ENCODE data around the gene LINC01488. TPM values are rescaled to one million over a fixed set of nuclear protein-coding genes. Genes with fewer than 3 reads are reported as not detected.

LINC01488 gene
- total RNA-seq, 4 donors from 2014 or later, result not detected

DNA sequence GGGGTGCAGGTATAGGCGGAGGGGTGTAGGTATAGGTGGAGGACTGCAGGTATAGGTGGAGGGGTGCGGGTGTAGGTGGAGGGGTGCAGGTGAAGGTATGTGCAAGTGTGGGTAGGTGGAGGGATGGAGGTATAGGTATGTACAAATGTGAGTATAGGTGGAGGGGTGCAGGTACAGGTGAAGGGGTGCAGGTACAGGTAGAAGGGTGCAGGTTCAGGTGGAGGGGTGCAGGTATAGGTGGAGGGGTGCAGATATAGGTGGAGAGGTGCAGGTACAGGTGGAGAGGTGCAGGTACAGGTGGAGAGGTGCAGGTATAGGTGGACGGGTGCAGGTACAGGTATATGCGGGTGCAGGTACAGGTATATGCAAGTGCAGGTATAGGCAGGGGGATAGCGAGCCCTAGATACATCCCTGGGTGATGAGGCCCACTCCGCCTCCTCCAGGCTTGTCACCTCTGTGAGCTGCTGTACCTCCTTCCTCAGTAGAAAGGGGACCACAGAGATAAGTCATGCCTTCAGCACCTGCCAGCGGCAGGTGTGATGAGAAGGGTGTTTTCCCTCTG is 17.2 kb downstream of the LINC01488 start:
- TF ChIP-seq, protein P1, sequence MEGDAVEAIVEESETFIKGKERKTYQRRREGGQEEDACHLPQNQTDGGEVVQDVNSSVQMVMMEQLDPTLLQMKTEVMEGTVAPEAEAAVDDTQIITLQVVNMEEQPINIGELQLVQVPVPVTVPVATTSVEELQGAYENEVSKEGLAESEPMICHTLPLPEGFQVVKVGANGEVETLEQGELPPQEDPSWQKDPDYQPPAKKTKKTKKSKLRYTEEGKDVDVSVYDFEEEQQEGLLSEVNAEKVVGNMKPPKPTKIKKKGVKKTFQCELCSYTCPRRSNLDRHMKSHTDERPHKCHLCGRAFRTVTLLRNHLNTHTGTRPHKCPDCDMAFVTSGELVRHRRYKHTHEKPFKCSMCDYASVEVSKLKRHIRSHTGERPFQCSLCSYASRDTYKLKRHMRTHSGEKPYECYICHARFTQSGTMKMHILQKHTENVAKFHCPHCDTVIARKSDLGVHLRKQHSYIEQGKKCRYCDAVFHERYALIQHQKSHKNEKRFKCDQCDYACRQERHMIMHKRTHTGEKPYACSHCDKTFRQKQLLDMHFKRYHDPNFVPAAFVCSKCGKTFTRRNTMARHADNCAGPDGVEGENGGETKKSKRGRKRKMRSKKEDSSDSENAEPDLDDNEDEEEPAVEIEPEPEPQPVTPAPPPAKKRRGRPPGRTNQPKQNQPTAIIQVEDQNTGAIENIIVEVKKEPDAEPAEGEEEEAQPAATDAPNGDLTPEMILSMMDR (IDR thresholded peaks at IDR 0.05; ENCODE audit: low read depth), result no peak

DNA sequence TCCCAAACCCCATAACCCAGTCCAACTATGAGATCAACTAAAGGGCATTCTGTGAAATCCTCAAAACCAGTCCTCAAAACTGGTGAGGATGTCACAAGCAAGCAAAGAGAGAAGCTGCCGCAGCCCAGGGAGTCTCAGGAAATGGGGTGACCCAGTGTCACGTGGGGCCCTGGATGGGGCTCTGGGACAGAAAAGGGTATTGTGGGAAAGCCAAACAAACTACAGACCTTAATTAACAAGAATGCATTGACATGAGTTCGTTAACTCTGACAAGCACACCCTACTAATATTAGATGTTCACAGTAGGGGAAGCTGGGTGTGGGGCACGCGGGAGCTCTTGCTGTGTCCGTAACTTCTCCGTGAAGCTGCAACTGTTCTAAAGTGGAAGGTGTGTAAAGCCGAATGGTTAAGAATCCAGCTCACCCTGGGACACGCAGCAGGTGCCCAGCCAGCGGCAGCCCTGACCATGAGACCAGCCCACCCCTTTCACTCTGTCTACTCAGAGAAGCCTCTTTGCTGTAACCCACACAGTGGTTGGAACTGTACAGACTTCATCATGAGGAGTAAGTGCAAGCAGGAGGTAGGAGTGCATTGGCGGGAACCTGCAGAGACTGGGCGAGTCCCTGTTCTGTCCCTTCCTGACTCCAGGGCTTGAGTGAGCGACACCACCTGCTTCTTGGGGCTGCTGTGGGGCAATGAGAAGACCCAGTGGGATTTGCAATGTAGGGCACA is 17.9 kb downstream of the LINC01488 start:
- TF ChIP-seq, protein P1 (IDR thresholded peaks at IDR 0.05; ENCODE audit: low read depth), result no peak

DNA sequence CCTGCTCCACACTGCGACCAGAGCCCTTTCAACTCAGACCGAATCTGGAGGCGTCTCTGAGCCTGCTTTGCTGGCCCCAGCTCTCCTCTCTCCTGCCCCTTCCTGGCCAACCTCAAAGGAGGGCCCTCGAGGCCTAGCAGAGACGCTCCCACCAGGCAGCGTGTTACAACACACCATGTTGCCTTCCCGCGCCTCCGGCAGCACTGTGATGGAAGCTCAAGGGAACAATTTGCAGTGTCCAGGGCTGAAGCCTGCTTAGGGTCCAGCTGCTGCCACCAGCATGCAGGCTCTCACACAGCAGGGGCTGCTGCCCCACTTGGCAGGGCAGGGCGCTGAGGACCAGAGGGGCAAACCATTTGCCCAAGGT is 18.4 kb downstream of the LINC01488 start:
- TF ChIP-seq, protein P1 (IDR thresholded peaks at IDR 0.05; ENCODE audit: low read depth), result no peak

DNA sequence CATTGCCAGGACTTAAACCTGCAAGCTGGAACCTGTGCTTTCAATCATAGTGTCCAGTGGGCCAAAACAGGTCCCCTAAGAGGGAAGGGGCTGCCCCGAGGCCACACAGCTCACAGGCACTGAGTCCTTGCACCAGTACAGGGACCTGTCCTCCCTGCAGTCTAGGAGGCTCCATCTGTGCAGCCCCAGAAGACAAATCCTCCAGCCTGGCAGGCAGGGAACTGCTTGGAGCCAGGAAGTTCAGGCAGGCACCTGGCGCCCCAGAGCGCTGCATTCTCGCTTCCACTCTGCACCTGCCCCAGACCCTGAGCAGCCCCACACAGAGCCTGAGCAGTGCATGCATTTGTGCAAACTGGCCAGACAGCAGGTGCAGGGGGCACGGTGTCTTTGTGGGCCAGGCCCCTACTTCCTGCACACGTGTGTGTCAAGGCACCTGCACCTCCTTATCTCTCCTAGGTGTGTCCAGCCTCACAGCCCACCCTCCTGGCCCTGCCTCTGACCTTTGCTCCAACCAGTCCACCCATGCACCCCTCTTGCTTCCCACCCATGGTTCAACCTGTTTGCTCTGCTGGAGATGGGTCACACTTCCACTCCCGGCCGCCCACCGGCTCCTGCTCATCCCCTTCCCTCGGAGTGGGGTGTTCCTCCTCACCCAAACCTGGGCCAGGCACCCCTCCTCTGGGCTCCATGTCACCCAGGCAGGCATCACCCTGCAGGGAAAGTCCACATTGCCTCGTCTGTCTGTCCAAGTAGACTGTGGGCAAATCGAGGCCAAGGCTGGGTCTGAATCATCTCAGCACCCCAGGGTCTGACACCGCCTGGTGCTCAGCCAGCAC is 19.0 kb downstream of the LINC01488 start:
- TF ChIP-seq, protein P1 (IDR thresholded peaks at IDR 0.05; ENCODE audit: low read depth), result no peak

DNA sequence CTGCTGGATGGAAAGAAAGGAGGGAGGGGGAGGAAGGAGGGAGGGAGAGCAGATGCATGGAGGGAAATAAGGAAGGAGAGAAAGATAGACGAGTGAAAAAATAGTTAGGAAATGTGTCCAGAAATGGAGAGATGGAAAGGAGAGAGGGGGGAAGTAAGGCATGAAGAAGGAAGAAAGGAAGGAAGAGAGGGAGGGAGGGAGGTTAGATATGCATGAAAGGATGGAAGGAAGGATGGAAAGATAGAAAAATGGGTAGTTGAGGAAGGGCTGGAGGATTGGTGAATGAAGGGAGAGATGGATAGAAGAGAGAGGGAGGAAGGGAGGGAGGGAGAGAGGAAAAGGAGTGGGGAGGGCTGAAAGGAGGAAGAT is 19.6 kb downstream of the LINC01488 start:
- TF ChIP-seq, protein P1 (IDR thresholded peaks at IDR 0.05; ENCODE audit: low read depth), result no peak

DNA sequence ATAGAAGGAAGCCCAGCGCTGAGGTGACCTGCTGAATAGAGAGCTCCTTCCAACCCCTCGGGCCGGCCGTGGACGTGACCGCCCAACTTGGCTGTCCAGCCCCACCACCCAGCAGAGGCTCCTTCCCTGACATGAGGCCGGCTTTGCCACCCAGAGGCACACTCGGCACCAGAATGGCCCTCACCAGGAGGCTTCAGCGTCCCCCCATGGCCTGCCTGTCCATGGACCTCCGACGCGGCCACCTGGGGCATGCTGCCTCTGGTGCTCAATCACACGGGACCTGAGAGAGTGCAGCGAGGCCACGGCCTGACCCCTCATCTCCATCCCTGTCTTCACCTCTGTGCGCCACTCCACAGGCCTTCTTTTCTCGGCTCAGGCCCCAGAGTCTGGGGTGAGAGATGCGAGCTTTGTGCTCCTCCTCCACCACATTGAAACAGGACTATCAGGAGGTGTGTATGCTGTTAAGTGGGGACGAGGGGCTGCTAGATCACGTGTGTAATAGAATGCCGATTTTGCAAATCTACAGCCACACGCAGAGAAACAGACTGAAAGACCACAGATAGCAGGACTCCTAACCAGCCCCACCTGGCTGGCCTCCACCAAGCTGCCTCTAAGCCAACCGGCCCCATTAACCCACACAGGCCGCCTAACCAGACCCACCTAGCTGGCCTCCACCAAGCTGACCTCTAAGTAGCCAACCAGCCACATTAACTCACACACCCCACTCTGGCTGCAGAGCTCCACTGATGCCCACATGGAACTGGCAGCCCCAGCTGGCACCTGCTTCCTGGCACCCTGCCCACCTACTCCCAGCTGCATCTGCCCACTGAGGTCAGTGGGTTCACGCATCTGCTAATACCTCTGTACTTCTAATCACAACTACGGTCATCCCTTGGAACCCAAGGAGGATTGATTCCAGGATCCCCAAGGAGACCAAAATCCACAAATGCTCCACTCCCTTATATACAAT is 20.7 kb downstream of the LINC01488 start:
- TF ChIP-seq, protein P1 (IDR thresholded peaks at IDR 0.05; ENCODE audit: low read depth), result no peak

Data from subcutaneous adipose tissue (tissue), 4 donors.